EL (cell line): ENCODE data around the gene CASZ1.

Source experiments
- DNase-seq: peaks from one replicate; pipeline ENCODE4 v3.0.0-alpha.2; 2016

The CASZ1 gene

DNA sequence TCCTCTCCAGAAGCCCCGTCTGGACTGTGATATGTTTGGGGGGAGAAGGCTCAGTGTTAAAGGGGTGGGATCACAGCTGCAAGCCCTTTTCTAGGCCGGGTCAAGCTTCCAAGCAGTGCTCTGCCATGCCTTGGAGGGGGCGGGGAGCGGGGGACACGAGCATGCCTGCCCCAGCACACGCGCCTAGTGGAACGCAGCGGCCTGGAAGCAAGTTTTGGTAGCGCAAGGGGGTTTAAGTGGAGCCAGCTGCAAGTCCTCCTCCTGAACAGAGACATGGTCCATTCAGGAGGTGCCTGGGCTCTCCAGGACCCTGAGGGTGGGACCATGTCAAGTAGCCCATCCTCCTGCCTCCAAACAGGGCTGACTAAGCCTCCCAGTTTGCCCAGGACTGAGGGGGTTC lies 112.2 kb downstream of the CASZ1 start:
- DNase-seq: no peak

- DNase-seq: no peak
Measured at GRCh38 chr1:10682449-10683309, 113.8 kb downstream of the CASZ1 start.

DNA sequence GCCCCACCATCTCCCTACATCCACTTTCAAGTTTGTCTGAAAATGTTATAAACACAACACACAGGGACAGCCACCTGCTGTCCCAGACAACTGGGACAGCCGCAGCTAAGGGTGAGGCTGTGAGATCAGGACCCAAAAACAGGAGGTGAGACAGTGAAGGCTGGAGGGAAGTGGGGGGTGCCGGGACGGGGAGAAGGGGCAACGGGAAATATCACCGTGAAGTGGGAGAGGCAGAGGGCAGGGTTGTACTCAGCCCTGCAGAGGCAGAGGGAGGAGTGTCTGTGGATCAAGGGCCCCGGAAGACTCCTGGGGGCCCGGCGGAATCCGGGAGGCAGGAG lies 114.4 kb downstream of the CASZ1 start:
- no peak for DNase-seq

DNA sequence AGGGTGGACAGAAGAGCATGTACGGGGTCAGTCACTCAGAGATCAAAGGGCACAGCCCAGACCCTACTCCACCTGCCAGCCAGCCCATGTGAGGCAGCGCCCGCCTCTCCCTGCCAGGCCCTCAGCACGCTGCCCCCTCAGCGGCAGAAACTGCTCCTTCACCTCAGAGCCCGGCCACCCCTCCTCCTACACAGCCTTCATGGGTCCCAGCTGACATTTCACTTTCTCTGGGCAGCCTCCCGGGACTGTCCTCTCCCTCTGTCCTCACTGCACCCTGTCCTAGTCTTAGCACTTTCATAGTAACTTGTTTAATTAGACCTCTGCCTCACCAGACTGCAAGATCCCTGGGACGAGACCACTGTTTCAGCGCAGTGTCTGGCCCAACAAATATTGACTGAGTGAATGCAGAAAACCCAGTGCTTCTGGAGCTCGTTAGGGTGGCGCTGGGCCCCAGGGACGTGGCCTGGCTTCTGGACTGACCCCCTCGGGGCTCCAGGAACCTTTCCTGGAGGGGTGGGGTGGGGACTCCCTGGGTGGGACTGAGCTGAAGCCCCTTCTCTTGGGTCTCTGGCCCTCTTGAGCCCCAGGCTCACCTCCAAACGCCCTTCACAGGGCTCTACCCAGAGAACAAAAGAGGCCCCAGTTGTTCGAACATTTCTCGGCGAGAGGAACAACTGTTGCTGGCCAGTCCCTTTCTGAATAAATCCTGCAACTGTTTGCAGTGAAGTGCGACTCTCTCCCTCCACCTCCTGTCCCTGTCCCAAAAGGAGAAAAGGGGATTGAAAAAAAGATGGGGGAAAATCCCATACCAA lies 114.9 kb downstream of the CASZ1 start:
- no peak for DNase-seq

DNA sequence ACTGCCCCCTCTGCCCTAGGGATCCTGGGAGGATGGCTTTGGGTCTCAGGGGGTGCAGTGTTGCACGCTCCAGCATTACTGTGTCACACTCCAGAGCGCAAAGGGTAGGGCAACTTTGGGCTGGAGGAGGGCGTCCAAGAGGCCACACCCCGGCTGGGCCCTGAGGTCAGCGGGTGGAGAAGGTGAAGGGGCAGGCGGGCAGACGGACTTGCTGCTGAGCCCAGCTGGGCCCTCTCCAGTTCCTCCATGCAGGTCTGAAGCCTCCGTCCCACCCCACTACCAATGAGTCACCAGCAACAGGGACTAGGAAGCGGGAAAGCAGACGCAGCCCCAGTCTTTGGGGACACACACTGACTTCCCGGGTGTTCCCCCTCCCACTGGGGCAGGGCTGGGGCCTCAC lies 116.0 kb downstream of the CASZ1 start:
- DNase-seq: no peak

DNA sequence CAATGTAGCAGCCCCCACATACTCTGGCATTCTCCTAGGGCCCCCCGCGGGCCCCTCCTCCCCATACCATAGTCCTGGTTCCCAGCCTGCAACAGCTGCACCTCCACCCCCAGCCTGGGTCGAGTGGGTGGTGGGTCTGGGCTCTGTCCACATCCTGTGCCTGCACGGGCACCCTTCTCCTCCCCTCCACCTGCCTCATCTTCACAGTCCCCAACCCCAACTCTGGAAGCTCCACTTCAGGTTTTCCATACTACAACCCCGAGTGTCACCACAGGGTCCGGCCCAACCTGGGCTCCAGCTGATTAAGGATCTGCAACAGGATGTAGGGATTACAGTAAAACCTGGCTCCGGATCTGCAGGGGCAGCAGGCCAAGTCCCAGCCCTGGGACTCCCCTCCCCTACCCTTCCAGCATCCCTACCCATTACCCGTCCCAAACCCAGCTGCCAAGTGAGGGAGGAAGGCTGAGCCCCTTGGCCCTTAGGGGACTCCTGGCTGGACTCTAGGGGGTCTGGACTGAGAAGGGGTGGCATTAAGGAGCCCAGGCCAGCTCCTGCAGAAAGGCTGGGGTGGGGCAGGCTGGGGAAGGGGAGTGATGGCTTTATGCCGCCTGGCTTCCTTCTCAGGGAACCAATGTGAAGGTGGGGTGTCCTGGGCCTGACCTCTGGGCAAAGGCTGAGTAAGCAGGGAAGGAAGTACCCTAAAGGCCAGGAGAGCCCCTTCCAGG lies 116.8 kb downstream of the CASZ1 start:
- peak; percentile 68 for DNase-seq

DNA sequence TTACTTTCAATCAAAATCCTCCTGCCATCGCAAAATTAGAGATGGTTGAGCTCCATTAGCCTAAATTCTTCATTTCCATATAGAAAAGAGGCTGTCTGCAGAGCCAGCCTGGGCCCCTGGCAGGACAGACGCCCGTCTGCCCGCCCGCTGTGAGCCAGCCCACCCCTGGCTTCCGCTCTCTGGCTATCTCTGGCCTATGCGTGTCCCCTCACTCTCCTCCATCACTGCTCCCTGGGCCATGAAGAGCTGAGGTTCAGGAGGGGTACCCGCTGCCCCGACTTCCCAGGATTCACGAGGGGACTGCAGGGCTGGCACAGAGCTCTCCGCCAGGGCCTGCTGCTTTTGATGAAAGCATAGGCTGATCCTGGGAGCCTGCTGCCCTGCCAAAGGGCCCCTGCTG lies 117.6 kb downstream of the CASZ1 start:
- no peak for DNase-seq

DNA sequence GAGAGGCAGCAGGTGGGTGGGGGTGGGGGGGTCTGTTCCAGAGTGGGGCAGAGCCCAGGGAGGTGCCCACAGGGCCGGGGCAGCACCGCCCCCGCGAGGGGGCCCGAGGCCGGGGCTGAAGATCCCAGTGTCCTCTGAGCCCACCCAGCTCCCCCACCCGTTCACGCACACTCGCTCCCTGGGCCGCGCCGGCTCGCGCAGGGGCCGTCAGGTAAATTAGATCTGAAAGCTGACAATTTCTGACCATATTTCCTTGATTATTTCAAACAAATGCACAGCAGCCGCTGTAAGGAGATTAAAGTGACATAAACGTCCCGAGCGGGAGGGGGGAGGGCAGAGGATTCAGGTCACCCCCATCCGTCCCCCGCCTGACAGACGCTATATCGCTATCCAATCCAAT lies 118.0 kb downstream of the CASZ1 start:
- no peak for DNase-seq

- DNase-seq: no peak
Measured at GRCh38 chr1:10677491-10678391, 118.7 kb downstream of the CASZ1 start.

DNA sequence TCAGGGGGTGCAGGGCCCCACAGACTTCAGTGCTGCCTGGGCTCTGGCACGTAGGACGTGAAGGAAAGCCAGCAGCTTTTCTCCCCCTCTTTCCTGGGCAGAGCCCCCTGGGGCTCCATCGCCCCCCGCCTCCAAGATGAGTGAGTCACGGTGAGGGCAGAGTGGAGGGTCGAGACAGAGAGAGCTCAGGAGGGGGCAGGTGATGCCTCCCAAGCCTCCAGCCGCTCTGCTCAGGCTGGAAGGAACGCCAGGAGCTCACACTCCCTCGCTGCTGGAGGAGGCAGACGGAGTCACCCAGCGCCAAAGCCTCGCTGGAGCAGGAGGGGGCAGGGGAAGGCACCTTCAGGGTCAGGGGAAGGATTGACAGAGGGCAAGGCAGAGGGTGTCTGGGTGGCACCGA lies 119.5 kb downstream of the CASZ1 start:
- DNase-seq: no peak

DNA sequence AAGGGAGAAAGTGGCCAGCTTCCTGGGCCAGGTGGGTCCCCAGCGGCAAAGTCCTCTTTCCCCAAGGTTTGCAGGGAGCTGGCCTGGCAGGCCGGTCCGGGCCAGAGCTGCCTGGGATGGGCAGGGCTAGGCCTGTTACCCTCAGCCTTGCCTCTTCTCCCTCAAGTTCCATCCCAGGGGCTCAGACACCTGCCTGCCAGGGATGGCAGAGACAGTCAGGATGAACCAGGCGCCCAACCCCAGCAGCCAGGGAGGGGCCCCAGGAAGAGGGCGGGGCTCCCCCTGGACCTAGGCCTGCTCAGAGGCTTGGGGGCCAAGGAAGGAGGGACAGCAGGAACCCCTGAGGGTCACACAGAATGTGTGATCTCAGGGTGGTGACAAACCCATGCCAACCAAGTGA lies 120.6 kb downstream of the CASZ1 start:
- DNase-seq: no peak

DNA sequence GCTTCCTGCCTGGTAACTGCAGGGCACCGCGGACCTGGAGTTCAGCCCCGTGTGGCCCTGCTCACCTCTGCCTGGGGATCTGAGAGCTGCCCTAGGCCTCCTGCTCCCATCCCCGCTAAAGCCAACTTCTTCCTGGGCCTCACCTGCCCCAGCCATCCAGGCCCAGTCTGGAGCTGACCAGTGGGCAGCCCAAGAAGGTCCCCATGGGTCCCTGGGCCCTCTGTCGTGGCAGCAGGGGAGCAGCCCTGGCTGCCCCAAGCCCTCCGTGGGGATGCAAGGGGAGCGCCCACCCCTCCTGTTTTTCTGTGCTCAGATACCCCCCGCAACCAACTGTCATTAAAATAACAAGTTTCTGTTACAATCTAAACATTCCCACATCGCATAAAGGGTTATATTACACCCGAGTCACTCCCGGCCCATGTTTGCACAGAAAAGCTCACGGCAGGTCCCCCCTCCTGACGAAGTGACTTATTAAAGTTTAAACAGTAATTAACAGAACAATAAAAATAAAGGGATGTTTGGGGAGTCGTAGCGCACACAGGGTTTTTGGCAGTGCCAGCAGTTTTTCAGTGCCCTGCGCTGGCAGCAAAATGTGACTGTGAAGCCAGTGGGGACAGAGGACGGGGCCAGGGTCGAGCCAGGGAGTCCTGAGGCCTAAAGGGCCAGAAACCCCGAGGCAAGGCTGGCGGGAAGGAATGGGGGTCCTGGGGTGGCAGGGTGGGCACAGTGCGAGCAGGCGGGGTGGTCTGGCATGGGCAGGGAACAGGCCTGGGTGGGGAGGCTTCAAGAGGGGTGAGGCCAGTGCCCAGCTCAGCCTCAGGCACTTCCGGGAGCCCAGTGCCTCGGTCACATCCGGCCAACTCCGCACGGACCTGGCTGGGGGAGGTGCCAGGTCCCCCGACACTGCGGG lies 121.5 kb downstream of the CASZ1 start:
- no peak for DNase-seq

GRCh38 chr1:10674222-10674621 lies 122.2 kb downstream of the CASZ1 start:
- DNase-seq: no peak

- no peak for DNase-seq
Measured at GRCh38 chr1:10673109-10673711, 123.2 kb downstream of the CASZ1 start.

- no peak for DNase-seq
Measured at GRCh38 chr1:10672343-10673050, 123.9 kb downstream of the CASZ1 start.

DNA sequence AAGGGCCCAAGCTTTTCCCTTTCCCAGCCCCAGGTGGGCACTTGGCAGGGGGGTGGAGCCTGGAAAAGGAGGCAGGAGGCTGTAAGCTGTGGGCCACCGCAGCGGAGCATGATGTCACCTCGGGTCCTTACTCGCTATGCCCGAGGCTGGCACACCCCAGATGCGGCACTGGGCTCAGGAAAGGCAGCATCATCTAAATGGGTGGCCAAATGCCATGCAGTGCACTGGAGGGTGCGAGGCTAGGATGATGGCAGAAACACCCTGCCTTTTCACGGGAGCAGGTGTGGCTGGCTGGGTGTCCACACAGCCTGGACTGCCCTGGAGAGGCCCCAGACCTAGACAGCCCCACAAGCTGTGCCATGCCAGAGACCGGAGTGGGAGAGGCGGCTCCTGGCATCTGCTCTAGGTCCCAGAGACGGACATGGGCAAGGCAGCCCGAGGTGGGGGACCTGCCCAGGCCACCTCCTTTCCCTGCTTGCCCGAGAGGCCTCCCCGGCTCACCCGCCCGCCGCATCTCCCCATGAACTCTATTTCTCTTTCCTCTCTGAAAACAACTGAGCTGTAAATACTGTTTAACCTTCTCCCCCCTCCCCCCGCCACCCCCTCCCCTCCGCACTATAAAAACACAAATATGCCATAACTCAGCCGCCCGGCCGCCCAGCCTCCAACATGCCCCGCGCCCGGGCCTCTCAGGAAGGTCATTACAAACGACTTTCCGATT lies 124.7 kb downstream of the CASZ1 start:
- no peak for DNase-seq

DNA sequence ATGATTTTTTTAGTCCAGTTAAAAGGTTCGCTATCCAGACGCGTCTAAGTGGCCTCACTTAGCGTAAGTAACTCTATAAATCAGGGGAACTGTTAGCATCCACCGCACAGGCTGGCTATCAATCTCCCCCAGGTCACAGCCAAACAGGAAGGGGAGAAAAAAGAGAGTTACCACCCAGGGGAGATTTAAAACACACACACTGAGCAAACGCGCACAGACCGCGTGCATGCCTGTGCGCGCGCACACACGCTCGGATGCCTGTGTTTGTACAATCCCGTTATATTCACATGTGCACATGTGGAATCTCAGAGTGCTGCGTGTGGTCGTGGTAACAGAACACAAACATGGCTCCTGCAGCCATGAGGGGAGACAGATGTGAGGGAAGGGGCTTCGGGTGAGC lies 125.4 kb downstream of the CASZ1 start:
- no peak for DNase-seq

DNA sequence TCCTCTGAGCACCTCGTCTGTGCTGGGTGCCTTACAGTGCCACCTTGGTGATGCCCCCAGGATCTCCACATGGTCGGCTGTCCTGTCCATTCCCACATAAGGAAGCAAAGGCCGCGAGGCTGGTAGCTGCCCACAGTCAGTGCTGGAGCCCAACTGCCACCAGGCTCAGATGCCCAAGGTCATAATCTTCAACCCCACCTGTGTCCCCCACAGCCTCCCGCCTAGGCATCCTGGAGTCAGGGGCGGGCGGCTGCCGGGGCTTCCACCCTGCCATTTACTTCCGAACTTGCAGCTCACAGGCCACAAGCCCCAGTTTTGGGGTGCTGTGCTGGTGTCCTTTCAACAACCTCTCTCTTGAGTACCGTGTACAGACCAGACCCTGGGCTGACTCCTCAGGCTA lies 126.3 kb downstream of the CASZ1 start:
- DNase-seq: no peak

- DNase-seq: no peak
Measured at GRCh38 chr1:10669570-10669969, 126.9 kb downstream of the CASZ1 start.
